SW 1271 (cell line): ENCODE measurements around the gene RPS6KA4.

Source experiments
- DNase-seq, 2 experiments: peaks; one replicate each; lab custom pipeline; 2025; lab: John Stamatoyannopoulos, UW

Gene RPS6KA4

DNA sequence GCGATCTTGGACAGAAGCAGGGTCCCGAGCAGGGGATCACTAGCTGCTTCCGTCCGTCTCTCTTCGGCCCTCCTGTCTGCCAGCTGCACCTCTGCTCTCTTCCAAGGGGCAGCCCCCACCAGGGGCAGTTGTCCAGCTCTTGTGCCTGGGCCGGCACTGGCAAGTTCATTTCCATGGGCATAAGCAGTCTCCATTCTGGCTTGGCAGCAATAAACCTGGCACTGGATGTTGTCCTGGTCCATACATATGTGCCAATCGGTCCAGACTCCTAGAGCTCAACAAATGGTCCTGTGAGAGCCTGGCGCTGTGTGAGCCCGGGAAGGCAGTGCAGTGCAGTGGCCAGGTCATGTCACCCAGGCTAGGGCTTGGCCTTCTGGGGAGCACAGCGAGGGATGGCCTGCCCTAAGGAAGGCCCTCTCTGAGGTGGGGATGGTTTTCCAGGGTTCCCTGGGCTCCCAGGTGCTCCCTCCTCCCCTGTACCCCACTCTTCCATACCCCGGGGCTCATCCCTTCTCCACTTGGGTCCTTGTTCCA, 60.4 kb downstream of the RPS6KA4 start:
- no peak for DNase-seq

DNA sequence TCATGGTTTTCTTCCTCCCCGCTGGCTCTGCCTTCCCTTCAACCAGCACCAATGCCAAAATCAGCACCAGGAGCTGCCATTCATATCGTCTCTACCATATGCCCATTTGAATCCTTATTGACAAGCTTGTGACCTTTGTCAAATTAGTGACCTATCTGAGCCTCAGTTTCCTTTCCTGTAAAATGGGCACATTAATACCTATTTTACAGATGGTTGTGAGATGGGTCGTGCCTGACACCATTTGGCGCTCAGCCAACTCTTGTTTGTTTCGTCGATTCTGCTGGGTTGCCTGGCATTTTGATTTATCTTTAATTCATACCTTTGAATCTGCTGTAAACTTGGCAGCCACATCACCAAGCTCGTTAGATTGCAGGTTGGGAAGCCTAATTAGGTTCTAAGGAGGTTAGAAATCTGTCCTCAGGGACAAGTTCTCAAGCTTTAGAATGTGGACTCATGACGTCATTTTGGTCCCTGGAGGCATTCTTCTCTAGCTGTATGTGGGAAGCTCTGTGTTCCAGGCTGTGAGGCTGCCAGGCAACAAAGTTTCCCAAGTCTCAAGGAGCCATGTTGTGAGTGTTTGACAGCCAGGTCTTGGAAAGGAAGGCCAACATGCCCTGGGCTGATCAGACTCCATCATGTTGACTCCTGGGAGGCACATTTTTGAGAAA, 61.0 kb downstream of the RPS6KA4 start:
- DNase-seq = no peak
